Testis (tissue), 2 donors: ENCODE measurements around the gene TENT5C.

ENCODE experiments used
- CTCF ChIP-seq, 3 experiments: fragments of 450-650 bp in 2 of 3; fragments of 200-600 bp in 1 of 3; sonication (generic) in 1 of 3; IDR thresholded peaks; one replicate each; pipeline ENCODE4 v1.5.1; 2016 to 2019; ENCODE audit warnings: antibody characterized with exemption in 3 of 3, mild to moderate bottlenecking in 2 of 3, moderate library complexity in 1 of 3
- POLR2A ChIP-seq: fragments of 450-650 bp; IDR thresholded peaks from one replicate; pipeline ENCODE4 v1.6.1; 2017; ENCODE audit warnings: antibody characterized with exemption, mild to moderate bottlenecking, moderate library complexity

- TF ChIP-seq POLR2A (no peak), CTCF (IDR thresholded peaks at IDR 0.05) (no peak)
Measured at GRCh38 chr1:117591252-117591651, 14.6 kb upstream of the TENT5C start.
